ENCODE measurements around the gene CCT5. TPM values are rescaled to one million over a fixed set of nuclear protein-coding genes. Genes with fewer than 3 reads are reported as not detected.

Gene CCT5
- total RNA-seq, 3 donors from 2014 or later = 120 to 155 (median 122) TPM

DNA sequence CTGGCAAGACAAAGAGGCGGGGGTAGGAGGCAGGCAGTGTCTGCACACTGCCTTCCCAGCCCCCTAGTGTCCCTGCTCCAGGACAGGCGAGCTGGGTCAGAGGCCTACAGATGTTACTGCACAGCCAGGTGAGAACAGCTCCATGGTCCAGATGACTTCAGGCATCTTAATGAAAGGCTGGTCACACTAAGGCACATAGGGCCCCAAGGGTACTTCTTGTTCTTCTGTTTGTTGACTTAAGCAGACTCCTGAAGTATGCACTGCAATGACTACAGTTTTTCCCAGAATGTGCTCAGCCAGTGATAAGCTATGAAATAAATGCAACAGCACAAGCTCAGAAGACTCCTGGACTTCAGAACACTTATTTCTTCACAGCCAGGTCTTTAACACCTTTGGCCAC lies 27.8 kb upstream of the CCT5 start:
- DNase-seq = no peak
- intact Hi-C loops (cut with DNase I, micrococcal nuclease) = no loop called here
- H3K36me3 ChIP-seq (ENCODE audit: low read depth) = no peaks in the 10 kb centered on the region
- no peak for TF ChIP-seq CTCF (IDR thresholded peaks at IDR 0.05)
- ATAC-seq = no peak
- peaks cover 2% of the 10 kb centered on the region for H3K9me3 ChIP-seq
- H3K4me1 ChIP-seq (ENCODE audit: low read depth) = no peaks in the 10 kb centered on the region
- H3K4me3 ChIP-seq = no peak overlapping the region

GRCh38 chr5:10227379-10227778 lies 22.7 kb upstream of the CCT5 start:
- no peak for TF ChIP-seq CTCF (IDR thresholded peaks at IDR 0.05)
- DNase-seq (no peak), ATAC-seq (no peak)
- H3K9me3 ChIP-seq = peaks cover 2% of the 10 kb centered on the region
- H3K4me3 ChIP-seq = no peak overlapping the region
- H3K4me1 ChIP-seq (ENCODE audit: low read depth) = no peaks in the 10 kb centered on the region
- intact Hi-C loops (cut with DNase I, micrococcal nuclease) = no loop called here
- H3K36me3 ChIP-seq (ENCODE audit: low read depth) = no peaks in the 10 kb centered on the region

DNA sequence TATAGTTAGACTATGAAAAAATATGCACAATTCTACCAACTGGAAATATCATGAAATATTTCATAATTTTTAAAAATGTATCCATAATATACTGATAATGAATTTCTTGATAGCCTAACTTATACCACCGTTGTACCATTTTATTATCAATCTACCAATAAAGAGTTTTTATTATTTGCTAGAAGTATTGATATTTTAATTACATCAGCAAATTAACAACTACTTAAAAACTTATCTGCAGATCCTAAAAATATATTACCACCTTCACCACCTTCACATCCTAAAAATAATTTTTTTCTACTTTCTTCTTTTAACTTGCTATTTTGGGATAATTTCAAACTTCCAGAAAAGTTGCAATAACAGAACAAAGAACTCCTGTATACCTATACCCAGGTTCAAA lies 21.8 kb upstream of the CCT5 start:
- Histone ChIP-seq H3K4me1 (ENCODE audit: low read depth) (no peaks in the 10 kb centered on the region), H3K4me3 (no peak overlapping the region), H3K9me3 (peaks cover 2% of the 10 kb centered on the region), H3K36me3 (ENCODE audit: low read depth) (no peaks in the 10 kb centered on the region)
- no peak for TF ChIP-seq CTCF (IDR thresholded peaks at IDR 0.05)
- intact Hi-C loops (cut with DNase I, micrococcal nuclease) = no loop called here
- ATAC-seq (no peak), DNase-seq (no peak)

DNA sequence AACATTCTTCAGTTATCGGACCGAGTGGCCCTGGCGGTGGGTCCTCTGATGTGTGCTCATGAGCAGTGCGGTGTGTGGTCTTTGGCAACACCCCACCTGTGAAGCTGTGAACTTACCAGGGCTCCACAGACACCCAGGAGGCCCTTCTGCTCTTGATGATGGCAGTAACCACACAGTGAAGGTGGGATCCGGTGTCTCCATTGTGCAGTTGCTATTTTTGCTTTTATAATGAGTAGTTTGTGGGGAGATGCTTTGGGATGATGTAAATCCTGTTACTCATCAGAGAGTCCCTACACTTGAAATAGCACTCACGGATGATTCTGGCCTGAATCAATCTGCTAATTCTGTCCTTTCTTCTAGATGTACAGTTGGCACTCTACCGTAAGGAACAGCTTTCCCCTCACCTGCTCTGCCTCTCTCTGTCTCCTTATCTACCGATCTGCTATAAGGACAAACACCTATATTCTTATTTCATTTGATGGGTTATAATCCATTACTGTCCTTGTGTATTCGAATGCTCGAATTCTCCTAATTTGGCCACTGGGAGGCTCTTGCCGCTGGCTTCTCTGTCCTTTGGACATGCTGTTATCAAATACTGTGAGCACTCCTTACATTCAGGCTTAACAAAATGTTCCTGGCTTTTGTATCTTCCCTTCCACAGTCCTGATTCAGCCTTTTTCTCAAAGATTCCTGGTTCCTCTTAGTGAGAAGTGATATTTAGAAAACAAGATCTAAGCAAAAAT lies 20.6 kb upstream of the CCT5 start:
- Histone ChIP-seq H3K36me3 (ENCODE audit: low read depth) (no peaks in the 10 kb centered on the region), H3K9me3 (peaks cover 2% of the 10 kb centered on the region), H3K4me1 (ENCODE audit: low read depth) (no peaks in the 10 kb centered on the region), H3K4me3 (no peak overlapping the region)
- ATAC-seq = no peak
- intact Hi-C loops (cut with DNase I, micrococcal nuclease) = no loop called here
- TF ChIP-seq CTCF (IDR thresholded peaks at IDR 0.05) = no peak
- DNase-seq = no peak

DNA sequence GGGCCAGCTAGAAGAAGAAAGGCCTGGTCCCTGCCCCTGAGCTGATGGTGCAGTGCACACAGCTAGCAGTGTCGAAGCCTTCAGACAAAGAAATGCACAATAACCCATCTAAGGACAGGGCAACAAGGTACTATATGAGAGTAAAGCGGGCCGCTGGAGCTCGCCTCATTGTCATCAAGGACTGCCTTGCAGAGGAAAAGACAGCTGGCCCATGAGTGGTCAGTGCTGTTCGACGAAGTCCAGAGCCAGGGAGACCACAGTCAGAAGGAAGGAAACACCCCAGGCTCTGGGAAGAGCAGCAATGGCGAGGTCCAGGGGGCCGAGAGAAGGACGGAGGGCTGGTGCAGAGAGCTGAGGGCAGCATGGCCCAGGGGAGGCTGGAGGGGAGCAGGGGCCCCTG lies 17.7 kb upstream of the CCT5 start:
- Histone ChIP-seq H3K4me3 (no peak overlapping the region), H3K9me3 (no peaks in the 10 kb centered on the region), H3K36me3 (ENCODE audit: low read depth) (no peaks in the 10 kb centered on the region), H3K4me1 (ENCODE audit: low read depth) (no peaks in the 10 kb centered on the region)
- no peak for DNase-seq
- no peak for ATAC-seq
- intact Hi-C loops (cut with DNase I, micrococcal nuclease) = no loop called here
- TF ChIP-seq CTCF (IDR thresholded peaks at IDR 0.05) = no peak

DNA sequence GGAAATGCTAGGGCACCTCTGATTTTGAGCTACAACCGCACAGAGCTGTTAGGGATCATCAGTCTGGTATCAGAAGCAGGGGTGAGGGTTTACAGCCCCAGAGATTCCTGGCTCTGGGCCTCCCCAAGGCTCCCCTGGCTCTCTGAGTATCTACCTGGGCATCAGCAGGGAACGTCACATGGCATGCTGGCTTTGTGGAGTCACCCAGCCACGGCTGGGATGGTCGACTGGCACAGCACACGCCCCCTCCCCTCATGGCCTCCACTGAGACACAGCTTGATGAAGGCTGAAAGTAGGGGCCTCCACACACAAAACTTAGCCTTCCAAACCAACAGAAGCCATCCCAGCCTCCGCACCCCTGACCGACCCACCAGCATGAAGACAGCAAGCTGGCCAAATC lies 17.1 kb upstream of the CCT5 start:
- no peaks in the 10 kb centered on the region for H3K36me3 ChIP-seq (ENCODE audit: low read depth)
- H3K9me3 ChIP-seq = no peaks in the 10 kb centered on the region
- intact Hi-C loops (cut with DNase I, micrococcal nuclease) = no loop called here
- H3K4me3 ChIP-seq = no peak overlapping the region
- DNase-seq (no peak), ATAC-seq (no peak)
- no peaks in the 10 kb centered on the region for H3K4me1 ChIP-seq (ENCODE audit: low read depth)
- no peak for TF ChIP-seq CTCF (IDR thresholded peaks at IDR 0.05)

All from mucosa of descending colon (tissue), 3 donors.